Liver (tissue), 9 donors: Measurements from ENCODE around the gene TMEM200B. TPM values are rescaled to one million over a fixed set of nuclear protein-coding genes. Genes with fewer than 3 reads are reported as not detected.
"Not testable (repeated sequence)": the region's sequence is repeated elsewhere in the genome, so short reads cannot be mapped to it uniquely, and the experiment has no call there.

Source experiments
- DNase-seq: peaks from one replicate; pipeline ENCODE4 v3.0.0-alpha.2; 2017; ENCODE audit warnings: low spot score
- H3K27ac ChIP-seq, 2 donors: one replicate each; pipeline ENCODE4 v1.7.0; 2013; ENCODE audit warnings: inconsistent platforms in 2 of 2, low read length in 2 of 2, control low read depth in 1 of 2, low read depth in 1 of 2, mild to moderate bottlenecking in 1 of 2
- H3K27me3 ChIP-seq, 4 donors: one replicate each; pipeline versions ENCODE4 v1.6.1 to v1.7.0; 2013; ENCODE audit warnings: low read length in 3 of 4, inconsistent platforms in 1 of 4, mild to moderate bottlenecking in 1 of 4, moderate library complexity in 1 of 4; ENCODE audit not compliant: control insufficient read depth in 4 of 4, insufficient read depth in 4 of 4
- H3K36me3 ChIP-seq, 4 donors: one replicate each; pipeline versions ENCODE4 v1.6.1 to v1.7.0; 2013; ENCODE audit warnings: low read length in 3 of 4, mild to moderate bottlenecking in 3 of 4, low read depth in 1 of 4, moderate library complexity in 1 of 4; ENCODE audit not compliant: control insufficient read depth in 4 of 4, insufficient read depth in 3 of 4
- H3K4me1 ChIP-seq, 4 donors: one replicate each; pipeline versions ENCODE4 v1.6.1 to v1.7.0; 2013; ENCODE audit warnings: low read length in 3 of 4, mild to moderate bottlenecking in 3 of 4, moderate library complexity in 1 of 4; ENCODE audit not compliant: control insufficient read depth in 4 of 4, insufficient read depth in 4 of 4
- H3K4me3 ChIP-seq, 3 donors: one replicate each; pipeline versions ENCODE4 v1.6.1 to v1.7.0; 2013; ENCODE audit warnings: low read length in 3 of 3, control low read depth in 1 of 3, low read depth in 1 of 3, mild to moderate bottlenecking in 1 of 3
- H3K9ac ChIP-seq, 2 donors: one replicate each; pipeline ENCODE4 v1.7.0; 2013; ENCODE audit warnings: low read length in 2 of 2, mild to moderate bottlenecking in 2 of 2, moderate library complexity in 2 of 2, control low read depth in 1 of 2, low read depth in 1 of 2
- H3K9me3 ChIP-seq, 4 donors: one replicate each; pipeline versions ENCODE4 v1.6.1 to v1.7.0; 2013; ENCODE audit warnings: low read length in 3 of 4; ENCODE audit not compliant: control insufficient read depth in 4 of 4
- EGR1 ChIP-seq, 2 donors: IDR thresholded peaks; 2 replicates each; pipeline ENCODE4 v1.6.1; 2016 to 2018; ENCODE audit warnings: antibody characterized with exemption in 2 of 2, low read depth in 2 of 2
- FOXA1 ChIP-seq: IDR thresholded peaks from 2 replicates; pipeline ENCODE4 v1.6.1; 2016; ENCODE audit warnings: antibody characterized with exemption
- FOXA2 ChIP-seq: IDR thresholded peaks from 2 replicates; pipeline ENCODE4 v1.6.1; 2016; ENCODE audit warnings: antibody characterized with exemption
- GABPA ChIP-seq, 2 donors: IDR thresholded peaks in 1 of 2; conservative IDR thresholded peaks in 1 of 2; 2 replicates each; pipeline ENCODE4 v1.6.1; 2016; ENCODE audit warnings: antibody characterized with exemption in 2 of 2, mild to moderate bottlenecking in 1 of 2, moderate library complexity in 1 of 2
- JUND ChIP-seq, 2 donors: IDR thresholded peaks; 2 replicates each; pipeline ENCODE4 v1.6.1; 2016; ENCODE audit warnings: antibody characterized with exemption in 2 of 2
- NR2F2 ChIP-seq: IDR thresholded peaks from 2 replicates; pipeline ENCODE4 v1.6.1; 2016; ENCODE audit warnings: antibody characterized with exemption
- RAD21 ChIP-seq, 2 donors: IDR thresholded peaks; 2 replicates each; pipeline ENCODE4 v1.6.1; 2016; ENCODE audit warnings: antibody characterized with exemption in 2 of 2, mild to moderate bottlenecking in 2 of 2
- RXRA ChIP-seq, 2 donors: IDR thresholded peaks; 2 replicates each; pipeline ENCODE4 v1.6.1; 2017 to 2018; ENCODE audit warnings: antibody characterized with exemption in 2 of 2, mild to moderate bottlenecking in 1 of 2
- SP1 ChIP-seq: IDR thresholded peaks from 2 replicates; pipeline ENCODE4 v1.6.1; 2018; ENCODE audit warnings: antibody characterized with exemption, mild to moderate bottlenecking
- TAF1 ChIP-seq: conservative IDR thresholded peaks from 2 replicates; pipeline ENCODE4 v1.6.1; 2016; ENCODE audit warnings: antibody characterized with exemption, mild to moderate bottlenecking
- YY1 ChIP-seq: IDR thresholded peaks from 2 replicates; pipeline ENCODE4 v1.6.1; 2016; ENCODE audit warnings: antibody characterized with exemption, mild to moderate bottlenecking
- ZBTB33 ChIP-seq: IDR thresholded peaks from 2 replicates; pipeline ENCODE4 v1.6.1; 2016; ENCODE audit warnings: antibody characterized with exemption
- WGBS: extraction: QIAGEN DNeasy Blood & Tissue Kit; methylation state at CpG from one replicate; pipeline ENCODE4 v1.1.7; 2013; 5-methylcytosine and 5-hydroxymethylcytosine counted together
- polyA plus RNA-seq, 2 donors: library from polyadenylated mRNA; stranded (reverse) in 1 of 2; unstranded in 1 of 2; fragments of 200-250 nt in 1 of 2; fragments of >200 nt in 1 of 2; fragmentation: Nextera tagmentation in 1 of 2; extraction: Ambion mirVana in 1 of 2; gene quantifications; one replicate each; pipeline versions ENCODE4 v1.2.1 to v1.2.3, GENCODE V29; 2013 to 2015
- total RNA-seq, 2 donors: library from RNA; depleted of rRNA; stranded (reverse); fragments of >200 nt; gene quantifications; one replicate each; pipeline ENCODE4 v1.2.3, GENCODE V29; 2014
- TF ChIP-seq, protein P1 (sequence below): IDR thresholded peaks from 2 replicates; pipeline ENCODE4 v1.6.1; 2016; ENCODE audit warnings: antibody characterized with exemption, mild to moderate bottlenecking
- TF ChIP-seq, protein P2 (sequence below): IDR thresholded peaks from 2 replicates; pipeline ENCODE4 v1.6.1; 2016; ENCODE audit warnings: antibody characterized with exemption
- TF ChIP-seq, protein P3 (sequence below): IDR thresholded peaks from 2 replicates; pipeline ENCODE4 v1.6.1; 2016; ENCODE audit warnings: antibody characterized with exemption
- donor health status: healthy.
- donor health status: healthy.
- donor health status: healthy.
- donor health status: healthy.
- donor health status: healthy.

TMEM200B gene
- total and polyA plus RNA-seq, 4 donors, result 0.84 to 4.5 (median 1.5) TPM

DNA sequence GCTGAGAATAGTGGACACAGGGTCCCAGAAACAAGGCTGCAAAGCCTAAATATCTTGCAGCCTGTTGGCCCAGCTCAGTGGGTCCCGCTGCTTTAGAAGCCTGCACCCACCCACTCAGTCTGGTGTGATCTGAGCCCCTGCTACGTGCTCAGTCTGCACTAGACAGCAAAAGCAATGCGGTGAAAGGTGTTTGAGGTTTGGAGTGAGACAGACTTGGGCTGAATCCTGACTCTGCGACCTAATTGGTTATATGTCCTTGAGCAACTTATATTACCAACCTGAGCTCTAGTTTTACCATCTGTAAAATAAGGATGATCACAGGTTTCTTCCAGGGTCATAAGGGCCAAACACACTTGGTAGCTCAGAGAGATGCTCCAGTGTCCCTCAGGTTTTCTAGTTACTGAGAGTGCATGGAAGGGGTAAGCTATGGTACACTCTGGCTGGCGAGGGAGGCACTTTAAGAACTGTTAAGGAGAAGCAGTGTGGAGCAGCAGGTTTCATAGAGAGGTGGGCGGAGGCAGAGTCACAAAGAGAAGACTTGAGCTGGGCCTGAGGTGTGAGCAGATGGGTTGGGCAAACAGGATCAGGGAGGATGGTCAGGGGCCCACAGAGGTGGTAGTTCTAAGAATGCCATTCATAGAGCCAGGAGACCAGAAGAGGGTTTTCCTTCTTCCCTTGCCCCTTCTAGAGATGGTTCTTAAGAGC is 10.1 kb downstream of the TMEM200B start:
- H3K9ac ChIP-seq, result no peak overlapping the region
- H3K4me1 ChIP-seq, result peaks cover 0 to 5% (median 4%) of the 10 kb centered on the region in 4 donors
- H3K27me3 ChIP-seq, result no peaks in the 10 kb centered on the region
- H3K9me3 ChIP-seq, result no peaks in the 10 kb centered on the region
- H3K4me3 ChIP-seq, result no peak overlapping the region
- DNase-seq, result no peak
- peaks cover 0 to 32% (median 15%) of the 10 kb centered on the region in 4 donors for H3K36me3 ChIP-seq
- no peak overlapping the region for H3K27ac ChIP-seq
- whole genome bisulfite sequencing, result 73% methylated on average over 6 of the region's 6 CpGs
- TF ChIP-seq JUND (IDR thresholded peaks at IDR 0.05) (no peak), RAD21 (IDR thresholded peaks at IDR 0.05) (no peak), NR2F2 (no peak), FOXA2 (no peak), RXRA (IDR thresholded peaks at IDR 0.05) (no peak), TAF1 (no peak), SP1 (no peak)

DNA sequence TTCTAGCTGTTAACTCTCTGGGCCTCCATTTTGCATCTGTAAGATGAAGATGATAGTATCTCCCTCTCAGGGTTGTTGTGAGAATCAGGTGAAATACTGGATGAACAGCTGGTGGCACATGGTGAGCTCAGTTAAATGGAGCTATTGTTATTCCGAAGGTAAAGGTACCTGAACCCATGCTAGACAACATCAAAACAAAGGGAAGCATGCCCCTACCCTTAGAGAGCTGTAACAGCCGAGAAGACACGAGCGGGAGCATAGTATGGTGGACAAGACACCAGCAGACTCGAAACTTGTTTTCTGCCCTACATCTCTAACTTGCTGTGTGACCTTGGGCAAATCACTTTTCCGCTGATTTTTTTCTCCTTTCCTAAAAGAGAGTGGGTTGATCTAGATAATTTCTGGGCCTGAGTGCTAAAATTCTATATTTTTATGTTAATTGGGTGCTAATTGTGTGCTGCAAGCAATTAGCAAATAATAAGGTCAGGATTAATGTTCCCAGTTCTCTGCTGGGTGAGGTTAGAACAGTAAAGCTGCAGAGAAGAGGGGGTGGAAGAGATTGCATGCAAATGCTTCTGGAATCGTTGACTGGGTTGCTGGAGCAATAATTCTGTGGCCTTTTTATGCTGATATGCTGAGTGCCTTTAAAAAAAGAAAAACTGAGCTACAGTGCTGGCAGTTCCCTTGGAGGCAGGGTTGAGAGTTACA is 10.8 kb downstream of the TMEM200B start:
- WGBS, result 91% methylated on average over 7 of the region's 7 CpGs
- H3K27ac ChIP-seq, result no peak overlapping the region
- no peaks in the 10 kb centered on the region for H3K27me3 ChIP-seq
- no peak overlapping the region for H3K4me3 ChIP-seq
- peaks cover 0 to 32% (median 14%) of the 10 kb centered on the region in 4 donors for H3K36me3 ChIP-seq
- H3K9ac ChIP-seq, result no peak overlapping the region
- DNase-seq, result no peak
- no peak for TF ChIP-seq NR2F2
- TF ChIP-seq EGR1 (IDR thresholded peaks at IDR 0.05; ENCODE audit: low read depth in 2 of 2), result no peak
- TF ChIP-seq YY1, result no peak
- TF ChIP-seq, protein P1, sequence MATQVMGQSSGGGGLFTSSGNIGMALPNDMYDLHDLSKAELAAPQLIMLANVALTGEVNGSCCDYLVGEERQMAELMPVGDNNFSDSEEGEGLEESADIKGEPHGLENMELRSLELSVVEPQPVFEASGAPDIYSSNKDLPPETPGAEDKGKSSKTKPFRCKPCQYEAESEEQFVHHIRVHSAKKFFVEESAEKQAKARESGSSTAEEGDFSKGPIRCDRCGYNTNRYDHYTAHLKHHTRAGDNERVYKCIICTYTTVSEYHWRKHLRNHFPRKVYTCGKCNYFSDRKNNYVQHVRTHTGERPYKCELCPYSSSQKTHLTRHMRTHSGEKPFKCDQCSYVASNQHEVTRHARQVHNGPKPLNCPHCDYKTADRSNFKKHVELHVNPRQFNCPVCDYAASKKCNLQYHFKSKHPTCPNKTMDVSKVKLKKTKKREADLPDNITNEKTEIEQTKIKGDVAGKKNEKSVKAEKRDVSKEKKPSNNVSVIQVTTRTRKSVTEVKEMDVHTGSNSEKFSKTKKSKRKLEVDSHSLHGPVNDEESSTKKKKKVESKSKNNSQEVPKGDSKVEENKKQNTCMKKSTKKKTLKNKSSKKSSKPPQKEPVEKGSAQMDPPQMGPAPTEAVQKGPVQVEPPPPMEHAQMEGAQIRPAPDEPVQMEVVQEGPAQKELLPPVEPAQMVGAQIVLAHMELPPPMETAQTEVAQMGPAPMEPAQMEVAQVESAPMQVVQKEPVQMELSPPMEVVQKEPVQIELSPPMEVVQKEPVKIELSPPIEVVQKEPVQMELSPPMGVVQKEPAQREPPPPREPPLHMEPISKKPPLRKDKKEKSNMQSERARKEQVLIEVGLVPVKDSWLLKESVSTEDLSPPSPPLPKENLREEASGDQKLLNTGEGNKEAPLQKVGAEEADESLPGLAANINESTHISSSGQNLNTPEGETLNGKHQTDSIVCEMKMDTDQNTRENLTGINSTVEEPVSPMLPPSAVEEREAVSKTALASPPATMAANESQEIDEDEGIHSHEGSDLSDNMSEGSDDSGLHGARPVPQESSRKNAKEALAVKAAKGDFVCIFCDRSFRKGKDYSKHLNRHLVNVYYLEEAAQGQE, result no peak
- TF ChIP-seq, protein P2, sequence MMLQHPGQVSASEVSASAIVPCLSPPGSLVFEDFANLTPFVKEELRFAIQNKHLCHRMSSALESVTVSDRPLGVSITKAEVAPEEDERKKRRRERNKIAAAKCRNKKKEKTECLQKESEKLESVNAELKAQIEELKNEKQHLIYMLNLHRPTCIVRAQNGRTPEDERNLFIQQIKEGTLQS, result no peak
- TF ChIP-seq RAD21 (IDR thresholded peaks at IDR 0.05), result no peak
- no peak for TF ChIP-seq ZBTB33
- TF ChIP-seq, protein P3, sequence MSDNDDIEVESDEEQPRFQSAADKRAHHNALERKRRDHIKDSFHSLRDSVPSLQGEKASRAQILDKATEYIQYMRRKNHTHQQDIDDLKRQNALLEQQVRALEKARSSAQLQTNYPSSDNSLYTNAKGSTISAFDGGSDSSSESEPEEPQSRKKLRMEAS, result no peak
- TF ChIP-seq SP1, result no peak
- no peak for TF ChIP-seq FOXA1
- no peak for TF ChIP-seq FOXA2
- TF ChIP-seq RXRA (IDR thresholded peaks at IDR 0.05), result no peak
- no peak for TF ChIP-seq GABPA (IDR thresholded peaks at IDR 0.05 in 1 of 2, conservative IDR thresholded peaks at IDR 0.05 in 1 of 2)
- H3K9me3 ChIP-seq, result no peaks in the 10 kb centered on the region
- H3K4me1 ChIP-seq, result peaks cover 0 to 5% (median 4%) of the 10 kb centered on the region in 4 donors

GRCh38 chr1:29108041-29108440 is 15.7 kb downstream of the TMEM200B start:
- 93% methylated on average over 6 of the region's 6 CpGs for WGBS
- H3K4me1 ChIP-seq, H3K4me3 ChIP-seq, H3K27me3 ChIP-seq, H3K9me3 ChIP-seq, DNase-seq, H3K9ac ChIP-seq, H3K27ac ChIP-seq: not testable (repeated sequence)
- peaks cover 0 to 21% (median 8%) of the 10 kb centered on the region in 4 donors for H3K36me3 ChIP-seq
